Measurements from ENCODE around the gene NHSL2.

NHSL2 gene

GRCh38 chrX:72127332-72127731 is 216.7 kb downstream of the NHSL2 start:
- Histone ChIP-seq H3K27me3 (ENCODE audit: control insufficient read depth in 1 of 2, insufficient read depth in 1 of 2, low read length in 2 of 2) (peaks cover 0 to 53% of the 10 kb centered on the region in 2 experiments), H3K4ac (ENCODE audit: low read depth in 1 of 2, low read length in 2 of 2) (no peak overlapping the region), H3K4me2 (ENCODE audit: low read length, poor library complexity, severe bottlenecking) (no peak overlapping the region), H3K27ac (ENCODE audit: low read length, poor library complexity, severe bottlenecking) (no peak overlapping the region), H4K8ac (ENCODE audit: low read length) (peak overlapping the region; percentile 64), H2AFZ (ENCODE audit: low read depth, low read length) (no peak overlapping the region), H3K36me3 (ENCODE audit: control insufficient read depth in 1 of 2, insufficient read depth in 2 of 2, low read depth in 1 of 2, low read length in 2 of 2) (peaks cover 0 to 5% of the 10 kb centered on the region in 2 experiments), H3K14ac (ENCODE audit: low read length in 2 of 2) (no peak overlapping the region), H2BK5ac (ENCODE audit: low read depth, low read length, poor library complexity, severe bottlenecking) (no peak overlapping the region), H2BK12ac (ENCODE audit: low read length in 2 of 2) (peak overlapping the region; percentile 39 to 54), H3K4me1 (ENCODE audit: control insufficient read depth, insufficient read depth, low read depth, low read length) (peaks cover 26% of the 10 kb centered on the region), H2BK15ac (ENCODE audit: low read depth, poor library complexity, severe bottlenecking) (no peak overlapping the region), H3K9me3 (ENCODE audit: control insufficient read depth, low read length) (no peaks in the 10 kb centered on the region), H2BK120ac (ENCODE audit: low read depth, low read length) (no peak overlapping the region), H3K4me3 (ENCODE audit: insufficient read depth in 1 of 2, low read depth in 1 of 2, low read length in 2 of 2) (no peak overlapping the region), H4K91ac (ENCODE audit: low read length) (peak overlapping the region; percentile 80), H3K18ac (ENCODE audit: low read depth in 1 of 2, low read length in 2 of 2) (peak overlapping the region in 1 of 2 experiments; percentile 54), H3K79me1 (replicated peaks; ENCODE audit: low read length, poor library complexity, severe bottlenecking) (peaks cover 15% of the 10 kb centered on the region), H2AK5ac (ENCODE audit: low read length, severe bottlenecking) (no peak overlapping the region), H3K9ac (ENCODE audit: low read length) (peak overlapping the region; percentile 48), H3K23ac (ENCODE audit: low read length in 2 of 2) (no peak overlapping the region)
- DNase-seq = no peak
- 100% methylated on average over 1 of the region's 3 CpGs for WGBS

- Histone ChIP-seq H2AK5ac (ENCODE audit: low read length, severe bottlenecking) (no peak overlapping the region), H3K9me3 (ENCODE audit: control insufficient read depth, low read length) (no peaks in the 10 kb centered on the region), H3K4me3 (ENCODE audit: insufficient read depth in 1 of 2, low read depth in 1 of 2, low read length in 2 of 2) (no peak overlapping the region), H3K79me1 (replicated peaks; ENCODE audit: low read length, poor library complexity, severe bottlenecking) (peaks cover 14% of the 10 kb centered on the region), H3K14ac (ENCODE audit: low read length in 2 of 2) (no peak overlapping the region), H2AFZ (ENCODE audit: low read depth, low read length) (no peak overlapping the region), H2BK15ac (ENCODE audit: low read depth, poor library complexity, severe bottlenecking) (no peak overlapping the region), H4K91ac (ENCODE audit: low read length) (no peak overlapping the region), H2BK120ac (ENCODE audit: low read depth, low read length) (no peak overlapping the region), H2BK5ac (ENCODE audit: low read depth, low read length, poor library complexity, severe bottlenecking) (no peak overlapping the region), H3K4me2 (ENCODE audit: low read length, poor library complexity, severe bottlenecking) (no peak overlapping the region), H3K4ac (ENCODE audit: low read depth in 1 of 2, low read length in 2 of 2) (no peak overlapping the region), H4K8ac (ENCODE audit: low read length) (no peak overlapping the region), H3K23ac (ENCODE audit: low read length in 2 of 2) (no peak overlapping the region), H3K27me3 (ENCODE audit: control insufficient read depth in 1 of 2, insufficient read depth in 1 of 2, low read length in 2 of 2) (peaks cover 0 to 61% of the 10 kb centered on the region in 2 experiments), H3K36me3 (ENCODE audit: control insufficient read depth in 1 of 2, insufficient read depth in 2 of 2, low read depth in 1 of 2, low read length in 2 of 2) (peaks cover 0 to 5% of the 10 kb centered on the region in 2 experiments), H3K18ac (ENCODE audit: low read depth in 1 of 2, low read length in 2 of 2) (no peak overlapping the region), H3K9ac (ENCODE audit: low read length) (no peak overlapping the region), H3K27ac (ENCODE audit: low read length, poor library complexity, severe bottlenecking) (no peak overlapping the region), H2BK12ac (ENCODE audit: low read length in 2 of 2) (no peak overlapping the region), H3K4me1 (ENCODE audit: control insufficient read depth, insufficient read depth, low read depth, low read length) (peaks cover 27% of the 10 kb centered on the region)
- no peak for DNase-seq
- WGBS = 80% methylated on average over 4 of the region's 4 CpGs
Observed at GRCh38 chrX:72128183-72128834, 217.7 kb downstream of the NHSL2 start.

- 91% methylated on average over 4 of the region's 6 CpGs for WGBS
- no peak overlapping the region for H3K4me2 ChIP-seq (ENCODE audit: low read length, poor library complexity, severe bottlenecking)
- H3K79me1 ChIP-seq (replicated peaks; ENCODE audit: low read length, poor library complexity, severe bottlenecking) = peaks cover 13% of the 10 kb centered on the region
Observed at GRCh38 chrX:72128881-72129280, 218.2 kb downstream of the NHSL2 start.

GRCh38 chrX:72129661-72130060 is 219.0 kb downstream of the NHSL2 start:
- Histone ChIP-seq H3K4me1 (ENCODE audit: control insufficient read depth, insufficient read depth, low read depth, low read length) (peaks cover 20% of the 10 kb centered on the region), H4K91ac (ENCODE audit: low read length) (no peak overlapping the region), H3K27me3 (ENCODE audit: control insufficient read depth in 1 of 2, insufficient read depth in 1 of 2, low read length in 2 of 2) (peaks cover 0 to 59% of the 10 kb centered on the region in 2 experiments), H3K9ac (ENCODE audit: low read length) (no peak overlapping the region), H3K36me3 (ENCODE audit: control insufficient read depth in 1 of 2, insufficient read depth in 2 of 2, low read depth in 1 of 2, low read length in 2 of 2) (peaks cover 0 to 10% of the 10 kb centered on the region in 2 experiments), H2BK15ac (ENCODE audit: low read depth, poor library complexity, severe bottlenecking) (no peak overlapping the region), H3K79me1 (replicated peaks; ENCODE audit: low read length, poor library complexity, severe bottlenecking) (peaks cover 13% of the 10 kb centered on the region), H3K4ac (ENCODE audit: low read depth in 1 of 2, low read length in 2 of 2) (no peak overlapping the region), H2BK12ac (ENCODE audit: low read length in 2 of 2) (no peak overlapping the region), H2BK5ac (ENCODE audit: low read depth, low read length, poor library complexity, severe bottlenecking) (no peak overlapping the region), H3K23ac (ENCODE audit: low read length in 2 of 2) (no peak overlapping the region), H3K14ac (ENCODE audit: low read length in 2 of 2) (no peak overlapping the region), H3K4me2 (ENCODE audit: low read length, poor library complexity, severe bottlenecking) (no peak overlapping the region), H2BK120ac (ENCODE audit: low read depth, low read length) (no peak overlapping the region), H4K8ac (ENCODE audit: low read length) (no peak overlapping the region), H3K9me3 (ENCODE audit: control insufficient read depth, low read length) (no peaks in the 10 kb centered on the region), H3K27ac (ENCODE audit: low read length, poor library complexity, severe bottlenecking) (no peak overlapping the region), H3K4me3 (ENCODE audit: insufficient read depth in 1 of 2, low read depth in 1 of 2, low read length in 2 of 2) (no peak overlapping the region), H3K18ac (ENCODE audit: low read depth in 1 of 2, low read length in 2 of 2) (no peak overlapping the region), H2AFZ (ENCODE audit: low read depth, low read length) (no peak overlapping the region), H2AK5ac (ENCODE audit: low read length, severe bottlenecking) (no peak overlapping the region)
- WGBS = 99% methylated on average over 11 of the region's 16 CpGs
- no peak for DNase-seq

More at GRCh38 chrX:72128881-72129280, 218.2 kb downstream of the NHSL2 start:
- no peak overlapping the region for H2AFZ ChIP-seq (ENCODE audit: low read depth, low read length)
- peaks cover 0 to 5% of the 10 kb centered on the region in 2 experiments for H3K36me3 ChIP-seq (ENCODE audit: control insufficient read depth in 1 of 2, insufficient read depth in 2 of 2, low read depth in 1 of 2, low read length in 2 of 2)
- no peak overlapping the region for H2BK5ac ChIP-seq (ENCODE audit: low read depth, low read length, poor library complexity, severe bottlenecking)
- no peak overlapping the region for H2AK5ac ChIP-seq (ENCODE audit: low read length, severe bottlenecking)
- H3K14ac ChIP-seq (ENCODE audit: low read length in 2 of 2) = no peak overlapping the region
- peaks cover 23% of the 10 kb centered on the region for H3K4me1 ChIP-seq (ENCODE audit: control insufficient read depth, insufficient read depth, low read depth, low read length)
- H3K23ac ChIP-seq (ENCODE audit: low read length in 2 of 2) = no peak overlapping the region
- no peaks in the 10 kb centered on the region for H3K9me3 ChIP-seq (ENCODE audit: control insufficient read depth, low read length)
- H3K9ac ChIP-seq (ENCODE audit: low read length) = no peak overlapping the region
- peaks cover 0 to 64% of the 10 kb centered on the region in 2 experiments for H3K27me3 ChIP-seq (ENCODE audit: control insufficient read depth in 1 of 2, insufficient read depth in 1 of 2, low read length in 2 of 2)
- no peak overlapping the region for H3K18ac ChIP-seq (ENCODE audit: low read depth in 1 of 2, low read length in 2 of 2)
- no peak overlapping the region for H4K8ac ChIP-seq (ENCODE audit: low read length)
- no peak overlapping the region for H4K91ac ChIP-seq (ENCODE audit: low read length)
- no peak overlapping the region for H2BK120ac ChIP-seq (ENCODE audit: low read depth, low read length)
- H2BK15ac ChIP-seq (ENCODE audit: low read depth, poor library complexity, severe bottlenecking) = no peak overlapping the region
- no peak overlapping the region for H3K4ac ChIP-seq (ENCODE audit: low read depth in 1 of 2, low read length in 2 of 2)
- no peak overlapping the region for H3K27ac ChIP-seq (ENCODE audit: low read length, poor library complexity, severe bottlenecking)
- H2BK12ac ChIP-seq (ENCODE audit: low read length in 2 of 2) = no peak overlapping the region
- H3K4me3 ChIP-seq (ENCODE audit: insufficient read depth in 1 of 2, low read depth in 1 of 2, low read length in 2 of 2) = no peak overlapping the region
- no peak for DNase-seq

Measured in mesenchymal stem cell (in vitro differentiated cells and primary cell).